ENCODE measurements around the gene ZNF644.
A peak's percentile ranks its signal among the peaks of the same experiment; 100 is the strongest.
"Not testable (repeated sequence)": the region's sequence is repeated elsewhere in the genome, so short reads cannot be mapped to it uniquely, and the experiment has no call there.

ZNF644 gene

DNA sequence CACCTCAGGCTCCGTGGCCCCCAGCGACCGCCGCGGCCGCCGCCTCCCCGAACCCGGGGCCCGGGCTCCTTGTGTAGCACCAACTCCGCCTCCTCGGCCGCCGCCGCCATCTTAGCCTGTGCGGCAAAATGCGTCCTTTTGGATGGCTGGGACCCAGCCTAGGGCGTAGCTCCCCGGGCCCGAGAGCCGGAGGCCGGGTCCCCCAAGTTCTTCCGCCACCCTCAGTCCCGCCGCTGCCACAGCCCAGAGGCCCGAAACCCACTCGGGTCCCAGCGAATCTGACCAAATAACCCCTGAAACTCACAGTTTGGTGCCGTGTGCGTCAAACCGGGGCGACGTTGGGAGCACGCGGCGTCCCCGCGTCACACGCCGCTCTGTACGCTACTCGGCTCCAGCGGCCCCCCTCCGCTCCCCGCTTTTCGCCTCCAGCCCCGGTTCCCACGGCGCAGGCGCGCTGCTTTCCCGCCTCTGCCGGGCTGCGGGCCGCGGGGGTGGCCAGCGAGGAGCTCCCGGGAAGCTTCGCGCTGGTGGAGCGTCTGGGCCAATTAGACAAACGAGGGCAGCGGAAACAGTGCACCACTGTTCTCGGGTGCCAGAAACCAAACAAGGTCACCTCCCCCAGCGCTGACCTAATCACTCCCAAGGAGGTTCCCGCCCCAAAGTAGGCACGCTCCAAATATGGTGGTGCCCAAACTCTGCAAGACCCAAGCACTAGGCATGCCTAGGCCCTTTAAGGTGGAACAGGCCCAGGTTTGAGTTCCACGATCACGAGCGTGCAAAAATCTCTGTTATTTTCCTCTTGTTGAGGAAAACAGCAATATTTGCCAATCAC, at the start of gene ZNF644:
Gene ZNF644 (minus strand): TSS at position 350 of the 832 bp plus-strand sequence. CDS start 39,682 bp downstream, outside the sequence.
- DNase-seq = peak; percentile 83

DNA sequence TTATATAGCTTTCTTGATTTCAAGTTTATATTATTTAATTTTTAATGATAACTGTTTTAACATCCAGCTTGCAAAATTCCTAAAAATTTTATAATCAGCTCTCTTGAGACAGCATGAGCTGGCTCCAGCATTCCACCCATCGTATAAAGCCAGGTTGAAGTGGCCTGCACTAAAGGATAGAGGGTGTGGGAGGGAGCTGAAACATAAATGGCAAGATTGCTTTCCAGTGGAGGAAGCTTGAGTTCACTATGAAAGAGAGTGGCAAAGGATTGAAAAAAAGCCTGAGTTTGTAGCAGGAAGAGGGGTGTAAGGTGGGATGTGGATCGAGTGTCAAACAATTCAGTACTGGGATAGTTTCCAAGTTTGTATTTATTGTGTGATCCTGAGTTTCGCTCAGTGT, 48.5 kb upstream of the ZNF644 start:
- no peak for DNase-seq

DNA sequence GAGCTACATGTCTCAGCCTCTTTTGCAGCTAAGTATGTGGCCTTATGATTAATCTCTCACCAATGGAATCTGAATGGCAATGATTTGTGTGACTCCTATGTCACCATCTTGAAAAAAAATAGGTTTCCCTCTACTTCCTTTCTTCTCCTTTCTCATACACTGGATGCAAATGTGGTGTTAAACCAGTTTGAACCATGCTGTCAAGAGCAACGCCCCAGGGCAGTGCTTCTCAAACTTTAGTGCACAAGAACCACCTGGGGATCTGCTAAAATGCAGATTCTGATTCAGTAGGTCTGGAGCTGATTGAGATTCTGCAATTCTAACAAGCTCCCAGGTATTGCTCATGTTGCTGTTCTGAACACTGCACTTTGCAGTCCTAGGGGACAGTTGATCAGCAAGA, 44.7 kb upstream of the ZNF644 start:
- DNase-seq = no peak

GRCh38 chr1:91065337-91065736, 43.5 kb upstream of the ZNF644 start:
- no peak for DNase-seq

- not testable (repeated sequence) for DNase-seq
Observed at GRCh38 chr1:91063403-91063802, 41.6 kb upstream of the ZNF644 start.

DNA sequence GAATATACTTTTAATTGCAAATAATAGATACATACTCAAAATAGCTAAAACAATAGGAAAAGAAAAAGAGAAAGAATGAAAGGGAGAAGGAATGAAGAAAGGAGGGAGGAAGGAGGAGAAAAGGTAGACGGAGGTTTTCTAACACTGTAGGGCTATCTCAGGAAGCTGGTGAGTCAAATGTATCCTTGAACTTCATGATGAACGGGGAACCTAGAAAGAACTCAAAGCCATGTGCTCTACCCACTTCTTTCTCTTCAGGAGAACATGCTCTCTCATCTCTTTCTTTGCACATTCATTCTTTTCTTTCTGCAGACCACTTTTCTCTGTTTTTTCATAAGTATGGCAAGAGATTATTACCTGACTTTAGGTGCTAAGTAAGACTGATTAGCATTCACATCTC, 37.3 kb upstream of the ZNF644 start:
- DNase-seq = no peak

- no peak for DNase-seq
Observed at GRCh38 chr1:91057784-91058183, 35.9 kb upstream of the ZNF644 start.

GRCh38 chr1:91054780-91055481, 33.1 kb upstream of the ZNF644 start:
- no peak for DNase-seq

- DNase-seq = no peak
Observed at GRCh38 chr1:91053630-91054029, 31.8 kb upstream of the ZNF644 start.

DNA sequence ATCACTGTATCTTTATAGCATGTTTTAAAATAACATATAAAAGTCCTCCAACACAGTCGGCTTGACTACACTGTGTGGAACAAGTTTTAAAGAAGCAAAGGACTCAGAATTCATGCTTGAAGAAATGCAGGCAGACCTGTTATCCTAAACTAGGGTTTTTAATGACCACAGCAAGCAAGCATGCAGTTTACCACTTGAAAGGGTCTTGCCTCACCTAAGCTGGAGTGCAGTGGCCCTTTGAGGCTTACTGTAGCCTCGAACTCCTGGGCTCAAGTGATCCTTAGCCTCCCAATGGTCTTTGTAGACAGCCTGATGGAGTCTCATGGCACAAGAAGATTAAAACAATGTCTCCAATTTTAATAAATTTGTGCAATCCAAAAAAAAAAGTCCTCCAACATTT, 27.7 kb upstream of the ZNF644 start:
- not testable (repeated sequence) for DNase-seq

DNA sequence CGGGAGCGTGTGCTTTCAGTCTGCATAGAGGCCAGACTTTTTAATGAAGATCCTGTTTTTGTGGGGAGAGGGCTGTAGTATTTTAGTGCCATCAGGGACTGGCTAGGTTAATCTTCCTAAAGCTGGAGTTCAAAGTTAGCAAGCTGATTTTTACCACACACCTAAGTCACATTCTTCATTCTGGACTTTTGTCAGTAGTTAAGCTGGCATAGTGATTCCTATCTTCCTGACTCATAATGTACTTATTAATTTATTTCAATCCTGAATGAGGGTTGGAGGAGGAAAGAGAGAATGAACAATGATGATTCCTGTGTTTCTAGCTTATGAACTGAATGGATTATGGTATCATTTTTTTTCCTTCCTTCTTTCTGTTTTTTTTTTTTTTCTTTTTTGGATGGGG, 24.9 kb upstream of the ZNF644 start:
- DNase-seq = no peak

DNA sequence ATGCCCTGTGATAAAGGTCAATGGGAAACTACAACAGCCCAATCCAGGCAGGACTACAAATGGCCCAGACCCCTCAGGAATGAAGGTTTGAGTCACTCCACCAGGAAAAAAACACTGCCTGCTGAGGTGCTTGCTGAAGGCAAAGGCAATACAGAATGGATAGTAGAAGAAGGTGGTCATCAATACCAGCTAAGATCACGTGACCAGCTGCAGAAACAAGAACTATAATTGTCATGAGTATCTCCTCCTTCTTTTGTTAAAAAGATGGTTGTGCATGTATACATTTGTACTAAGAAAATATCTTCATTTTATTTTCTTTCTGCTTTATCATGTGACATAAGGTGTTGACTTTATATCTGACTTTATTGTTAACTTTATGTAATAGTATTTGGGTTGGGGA, 23.4 kb upstream of the ZNF644 start:
- no peak for DNase-seq

- DNase-seq = not testable (repeated sequence)
Observed at GRCh38 chr1:91044776-91045175, 22.9 kb upstream of the ZNF644 start.

- DNase-seq = not testable (repeated sequence)
Observed at GRCh38 chr1:91042372-91042771, 20.5 kb upstream of the ZNF644 start.

GRCh38 chr1:91038582-91038981, 16.7 kb upstream of the ZNF644 start:
- no peak for DNase-seq

DNA sequence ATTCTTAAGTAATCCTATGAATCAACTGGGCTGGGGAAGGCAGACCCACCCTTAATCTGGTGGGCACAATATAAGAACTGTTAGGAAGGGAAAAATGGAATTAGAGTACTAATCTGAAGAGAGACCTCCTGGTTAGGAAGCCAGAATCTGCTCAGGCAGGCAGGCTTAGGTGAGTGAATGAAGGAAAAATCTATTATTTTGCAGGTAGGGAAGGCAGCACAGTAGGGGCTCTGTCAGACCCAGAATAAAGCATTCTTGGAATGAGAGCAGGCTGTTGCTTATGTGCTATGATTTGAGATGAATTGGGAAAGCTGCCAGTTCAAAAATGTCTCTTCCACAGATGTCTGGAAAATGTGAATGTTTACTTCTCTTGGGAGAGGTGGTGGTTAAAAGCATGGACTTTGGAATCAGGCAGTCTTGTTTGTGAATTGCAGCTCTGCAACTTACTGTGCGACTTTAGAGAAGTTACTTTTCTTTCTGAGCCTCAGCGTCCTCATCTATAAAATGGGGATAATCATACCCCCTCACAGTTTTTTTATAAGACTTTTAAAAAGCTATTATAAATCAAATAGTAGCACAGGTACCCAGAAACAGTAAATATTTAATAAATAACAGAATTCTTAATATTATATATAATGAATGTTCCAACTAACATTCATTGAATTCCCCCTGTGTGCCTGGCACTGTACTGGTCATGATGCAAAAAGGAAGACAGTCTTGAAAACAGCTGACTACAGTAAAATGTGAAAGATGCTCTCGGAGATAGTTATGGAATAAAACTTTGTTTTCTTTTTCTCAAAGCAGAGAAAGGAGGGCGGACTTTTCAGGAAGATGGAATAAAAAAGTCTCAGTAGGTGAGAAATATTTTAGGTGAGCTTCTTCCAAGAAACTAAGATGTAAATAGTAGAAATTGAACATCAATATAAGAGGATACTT, 15.3 kb upstream of the ZNF644 start:
- no peak for DNase-seq

GRCh38 chr1:91032349-91032748, 10.5 kb upstream of the ZNF644 start:
- DNase-seq = no peak

GRCh38 chr1:91031081-91031480, 9.2 kb upstream of the ZNF644 start:
- no peak for DNase-seq

- no peak for DNase-seq
Observed at GRCh38 chr1:91026777-91027176, 4.9 kb upstream of the ZNF644 start.

DNA sequence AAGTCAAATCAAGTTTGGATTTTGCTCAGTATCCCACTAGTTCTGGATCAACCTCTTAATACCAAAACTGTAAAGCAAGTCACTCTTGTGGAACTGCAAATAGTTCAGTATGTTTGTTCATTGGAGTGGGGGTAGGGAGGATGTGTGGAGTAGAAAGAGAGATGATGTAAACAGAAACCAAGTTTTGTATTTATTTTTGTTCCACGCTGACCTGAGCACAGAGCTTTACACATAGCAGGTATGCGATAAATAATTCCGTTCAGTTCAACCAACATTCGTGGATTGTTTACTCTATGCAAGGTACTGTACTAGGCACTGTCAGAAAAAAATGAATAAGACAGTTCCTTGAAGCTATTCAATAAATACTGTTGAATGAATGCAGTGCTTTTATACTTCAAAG, 4.5 kb upstream of the ZNF644 start:
- DNase-seq = no peak

GRCh38 chr1:91024481-91025119, 2.8 kb upstream of the ZNF644 start:
- no peak for DNase-seq

GRCh38 chr1:91022518-91022929, 689 bp upstream of the ZNF644 start:
- DNase-seq = no peak
